Measurements from ENCODE around the gene RNASE4.

Gene RNASE4

DNA sequence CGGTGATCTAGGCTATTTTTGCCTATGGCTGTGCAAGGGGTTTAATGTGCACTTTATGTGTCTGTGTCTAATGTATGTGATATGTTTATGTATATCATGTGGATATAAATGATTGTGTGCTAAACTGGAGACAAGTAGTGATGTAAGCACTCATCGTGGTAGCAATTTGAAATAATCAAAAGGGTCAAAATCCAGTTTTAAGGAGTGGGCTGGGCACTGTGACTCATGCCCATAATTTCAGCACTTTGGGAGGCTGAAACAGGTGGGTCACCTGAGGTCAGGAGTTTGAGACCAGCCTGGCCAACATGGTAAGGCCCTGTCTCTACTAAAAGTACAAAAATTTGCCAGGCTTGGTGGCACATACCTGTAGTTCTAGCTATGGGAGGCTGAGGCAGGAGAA lies 64.1 kb downstream of the RNASE4 start:
- DNase-seq, result no peak

GRCh38 chr14:20750194-20750593 lies 65.8 kb downstream of the RNASE4 start:
- no peak for DNase-seq
